ENCODE data around the gene LTBP1. TPM values are rescaled to one million over a fixed set of nuclear protein-coding genes. Genes with fewer than 3 reads are reported as not detected.

The LTBP1 gene
- total and polyA plus RNA-seq, 2 experiments from 2014 or later, result 15.7 to 49.8 TPM

DNA sequence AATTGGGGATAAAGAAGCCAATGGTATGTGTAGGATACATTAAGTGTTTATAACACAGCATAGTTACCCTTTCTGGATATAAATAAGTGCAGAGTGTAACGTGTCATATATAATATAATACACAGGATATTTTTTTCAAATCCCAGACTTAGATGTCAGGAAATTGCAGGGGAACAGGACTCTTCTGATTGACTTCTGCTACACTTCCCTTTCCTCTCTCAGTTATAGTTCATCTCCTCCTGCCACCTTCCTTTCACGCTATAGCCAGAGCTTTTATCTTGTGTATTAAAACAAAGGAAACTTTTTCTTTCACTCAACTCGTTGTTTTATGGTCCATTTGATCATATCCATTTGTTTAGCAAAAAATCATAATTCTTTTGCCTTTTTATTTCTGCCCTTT, 371.7 kb downstream of the LTBP1 start:
- no peak for TF ChIP-seq JUNB (IDR thresholded peaks at IDR 0.05; ENCODE audit: unreplicated experiment)
- TF ChIP-seq EZH2 (IDR thresholded peaks at IDR 0.05; ENCODE audit: low read depth, unreplicated experiment), result no peak
- TF ChIP-seq STAT1 (IDR thresholded peaks at IDR 0.05; ENCODE audit: unreplicated experiment), result no peak
- Histone ChIP-seq H3K4me1 (ENCODE audit: insufficient read depth) (no peaks in the 10 kb centered on the region), H3K36me3 (ENCODE audit: insufficient read depth) (no peaks in the 10 kb centered on the region), H3K27ac (ENCODE audit: low read depth) (no peak overlapping the region), H3K4me2 (no peak overlapping the region), H3K79me2 (replicated peaks; ENCODE audit: insufficient read depth) (no peaks in the 10 kb centered on the region), H3K27me3 (ENCODE audit: insufficient read depth) (no peaks in the 10 kb centered on the region), H2AFZ (no peak overlapping the region), H3K4me3 (no peak overlapping the region), H3F3A (replicated peaks; ENCODE audit: low read depth) (no peaks in the 10 kb centered on the region), H3K9me2 (ENCODE audit: insufficient read depth) (no peaks in the 10 kb centered on the region), H4K20me1 (replicated peaks; ENCODE audit: insufficient read depth) (0 out of 2 replicates have a peak, but pooled peaks cover 4% of the 10 kb centered on the region)
- Mint-ChIP-seq H3K9me3 (no peaks in the 10 kb centered on the region), H3K4me3 (no peak overlapping the region), H3K36me3 (ENCODE audit: low read depth) (no peaks in the 10 kb centered on the region), H3K27me3 (ENCODE audit: insufficient read depth, low read depth, poor library complexity) (no peaks in the 10 kb centered on the region), H3K4me1 (no peaks in the 10 kb centered on the region), H3K27ac (no peak overlapping the region)
- DNase-seq (ENCODE audit: low spot score), result no peak
- ATAC-seq, result no peak

GRCh38 chr2:33320573-33320972, 373.8 kb downstream of the LTBP1 start:
- Histone ChIP-seq H3K4me3 (no peak overlapping the region), H3K9me2 (ENCODE audit: insufficient read depth) (no peaks in the 10 kb centered on the region), H4K20me1 (replicated peaks; ENCODE audit: insufficient read depth) (0 out of 2 replicates have a peak, but pooled peaks cover 5% of the 10 kb centered on the region), H3K79me2 (replicated peaks; ENCODE audit: insufficient read depth) (no peaks in the 10 kb centered on the region), H3K27me3 (ENCODE audit: insufficient read depth) (no peaks in the 10 kb centered on the region), H3K4me2 (no peak overlapping the region), H3K36me3 (ENCODE audit: insufficient read depth) (no peaks in the 10 kb centered on the region; the same call in 1 of the 2 replicates), H2AFZ (no peak overlapping the region), H3K4me1 (ENCODE audit: insufficient read depth) (no peaks in the 10 kb centered on the region), H3K27ac (ENCODE audit: low read depth) (no peak overlapping the region), H3F3A (replicated peaks; ENCODE audit: low read depth) (no peaks in the 10 kb centered on the region)
- no peaks in the 10 kb centered on the region for H3K36me3 Mint-ChIP-seq (ENCODE audit: low read depth)
- H3K27me3 Mint-ChIP-seq (ENCODE audit: insufficient read depth, low read depth, poor library complexity), result no peaks in the 10 kb centered on the region
- TF ChIP-seq ZNF462 (CRISPR knock-in tag; IDR thresholded peaks at IDR 0.05) (no peak), CTCF (conservative IDR thresholded peaks at IDR 0.05; ENCODE audit: low read depth in 2 of 2) (no peak), REST (IDR thresholded peaks at IDR 0.05; ENCODE audit: unreplicated experiment) (no peak)
- no peak overlapping the region for H3K4me3 Mint-ChIP-seq
- DNase-seq (ENCODE audit: low spot score) (no peak), ATAC-seq (no peak)
- H3K4me1 Mint-ChIP-seq, result no peaks in the 10 kb centered on the region
- no peak overlapping the region for H3K27ac Mint-ChIP-seq
- H3K9me3 Mint-ChIP-seq, result no peaks in the 10 kb centered on the region

Data from GM23338 (cell line).